ENCODE data around the gene PSD4.

DNA sequence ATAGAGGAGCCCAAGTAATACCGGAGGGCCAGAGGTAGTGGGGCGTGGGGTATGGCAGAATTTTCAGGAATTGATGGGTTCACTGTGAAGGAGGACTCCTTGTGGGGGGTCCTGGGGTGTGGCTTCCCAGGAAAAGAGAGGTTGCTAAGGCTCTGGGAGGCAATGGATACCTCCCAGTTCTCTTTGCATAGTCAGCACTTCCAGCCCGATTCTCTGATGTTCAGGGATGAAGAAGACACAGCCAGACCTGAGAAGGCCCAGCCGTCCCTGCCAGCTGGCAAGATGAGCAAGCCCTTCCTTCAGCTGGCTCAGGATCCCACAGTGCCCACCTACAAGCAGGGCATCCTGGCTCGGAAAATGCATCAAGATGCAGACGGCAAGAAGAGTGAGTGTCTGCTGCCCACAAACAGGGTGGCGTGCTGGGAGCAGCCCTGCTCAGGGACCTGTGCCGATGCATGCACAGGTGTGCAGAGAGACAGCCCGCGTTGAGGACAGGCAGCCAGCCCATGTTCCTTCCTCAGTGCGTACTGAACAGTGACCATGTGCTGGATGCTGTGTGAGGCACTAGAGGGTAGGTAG lies 22.2 kb downstream of the PSD4 start:
- TF ChIP-seq, protein P1, sequence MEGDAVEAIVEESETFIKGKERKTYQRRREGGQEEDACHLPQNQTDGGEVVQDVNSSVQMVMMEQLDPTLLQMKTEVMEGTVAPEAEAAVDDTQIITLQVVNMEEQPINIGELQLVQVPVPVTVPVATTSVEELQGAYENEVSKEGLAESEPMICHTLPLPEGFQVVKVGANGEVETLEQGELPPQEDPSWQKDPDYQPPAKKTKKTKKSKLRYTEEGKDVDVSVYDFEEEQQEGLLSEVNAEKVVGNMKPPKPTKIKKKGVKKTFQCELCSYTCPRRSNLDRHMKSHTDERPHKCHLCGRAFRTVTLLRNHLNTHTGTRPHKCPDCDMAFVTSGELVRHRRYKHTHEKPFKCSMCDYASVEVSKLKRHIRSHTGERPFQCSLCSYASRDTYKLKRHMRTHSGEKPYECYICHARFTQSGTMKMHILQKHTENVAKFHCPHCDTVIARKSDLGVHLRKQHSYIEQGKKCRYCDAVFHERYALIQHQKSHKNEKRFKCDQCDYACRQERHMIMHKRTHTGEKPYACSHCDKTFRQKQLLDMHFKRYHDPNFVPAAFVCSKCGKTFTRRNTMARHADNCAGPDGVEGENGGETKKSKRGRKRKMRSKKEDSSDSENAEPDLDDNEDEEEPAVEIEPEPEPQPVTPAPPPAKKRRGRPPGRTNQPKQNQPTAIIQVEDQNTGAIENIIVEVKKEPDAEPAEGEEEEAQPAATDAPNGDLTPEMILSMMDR (IDR thresholded peaks at IDR 0.05; ENCODE audit: control extremely low read depth in 1 of 3, insufficient read depth in 1 of 3, low read depth in 1 of 3, low read length in 3 of 3), result no peak
- no peak for TF ChIP-seq CREB1 (IDR thresholded peaks at IDR 0.05)
- no peak for TF ChIP-seq RFX5 (IDR thresholded peaks at IDR 0.05; ENCODE audit: borderline replicate concordance, low read depth, low read length)
- no peak for TF ChIP-seq EP300 (IDR thresholded peaks at IDR 0.05; ENCODE audit: borderline replicate concordance in 1 of 2, low read depth in 2 of 2, low read length in 2 of 2)
- TF ChIP-seq SIN3A (conservative IDR thresholded peaks at IDR 0.05 in 1 of 2, IDR thresholded peaks at IDR 0.05 in 1 of 2; ENCODE audit: low read depth in 1 of 2, low read length in 2 of 2), result no peak
- no peak for TF ChIP-seq RAD21 (IDR thresholded peaks at IDR 0.05 in 1 of 2, conservative IDR thresholded peaks at IDR 0.05 in 1 of 2; ENCODE audit: low read depth in 2 of 2, low read length in 2 of 2)
- no peak for TF ChIP-seq PHF8 (conservative IDR thresholded peaks at IDR 0.05; ENCODE audit: low read depth, low read length)
- TF ChIP-seq TAF1 (IDR thresholded peaks at IDR 0.05; ENCODE audit: low read depth, low read length), result no peak
